CD4-positive, CD25-positive, alpha-beta regulatory T cell (primary cell): Measurements from ENCODE around the gene GPX2. TPM values are rescaled to one million over a fixed set of nuclear protein-coding genes. Genes with fewer than 3 reads are reported as not detected.

Experiments
- ATAC-seq, 2 donors: fragments of 150-1000 bp; cut with Tn5 transposase; one replicate each; pipeline ENCODE4 v1.10.0; 2021; ENCODE audit warnings: low read depth in 2 of 2, moderate number of reproducible peaks in 2 of 2, moderate library complexity in 1 of 2
- DNase-seq, 3 donors: peaks; one replicate each; pipeline versions ENCODE4 v3.0.0 to v3.0.0-alpha.2; 2012 to 2022; ENCODE audit warnings: mixed read lengths in 1 of 3
- H3K27ac ChIP-seq: one replicate; pipeline ENCODE4 v1.7.0; 2013; ENCODE audit warnings: mild to moderate bottlenecking, low read length; ENCODE audit not compliant: insufficient read depth, poor library complexity, severe bottlenecking
- H3K27me3 ChIP-seq: one replicate; pipeline ENCODE4 v1.7.0; 2013; ENCODE audit warnings: low read length; ENCODE audit not compliant: control insufficient read depth, insufficient read depth
- H3K36me3 ChIP-seq: one replicate; pipeline ENCODE4 v1.7.0; 2013; ENCODE audit warnings: mild to moderate bottlenecking, low read length, moderate library complexity; ENCODE audit not compliant: control insufficient read depth, insufficient read depth
- H3K4me1 ChIP-seq: 2 replicates; pipeline ENCODE4 v1.7.0; 2013; ENCODE audit warnings: mild to moderate bottlenecking, low read length; ENCODE audit not compliant: insufficient read depth, control insufficient read depth, poor library complexity, severe bottlenecking
- H3K4me3 ChIP-seq: one replicate; pipeline ENCODE4 v1.7.0; 2013; ENCODE audit warnings: low read depth, mild to moderate bottlenecking, low read length, moderate library complexity
- H3K9me3 ChIP-seq, 2 experiments: 1 replicate in 1 of 2; 2 replicates in 1 of 2; pipeline ENCODE4 v1.7.0; 2013; ENCODE audit warnings: low read length in 2 of 2, mild to moderate bottlenecking in 1 of 2, moderate library complexity in 1 of 2; ENCODE audit not compliant: control insufficient read depth in 2 of 2
- H3K27ac Mint-ChIP-seq, 3 donors: one replicate each; pipeline ENCODE4 v1.8.0; 2020 to 2022; ENCODE audit warnings: mild to moderate bottlenecking in 3 of 3, mixed read lengths in 3 of 3, moderate library complexity in 2 of 3
- H3K27me3 Mint-ChIP-seq: one replicate; pipeline ENCODE4 v1.8.0; 2022; ENCODE audit warnings: mild to moderate bottlenecking, mixed read lengths
- H3K36me3 Mint-ChIP-seq: one replicate; pipeline ENCODE4 v1.8.0; 2020; ENCODE audit warnings: mixed read lengths
- H3K4me1 Mint-ChIP-seq, 4 donors: one replicate each; pipeline ENCODE4 v1.8.0; 2020 to 2022; ENCODE audit warnings: mixed read lengths in 4 of 4, mild to moderate bottlenecking in 1 of 4
- H3K4me3 Mint-ChIP-seq, 4 donors: one replicate each; pipeline ENCODE4 v1.8.0; 2020 to 2022; ENCODE audit warnings: mild to moderate bottlenecking in 4 of 4, mixed read lengths in 4 of 4, moderate library complexity in 3 of 4
- H3K9me3 Mint-ChIP-seq, 7 donors: one replicate each; pipeline ENCODE4 v1.8.0; 2020 to 2022; ENCODE audit warnings: mixed read lengths in 7 of 7, mild to moderate bottlenecking in 3 of 7, moderate library complexity in 2 of 7
- polyA plus RNA-seq, 4 donors: library from polyadenylated mRNA; unstranded; fragments of 300-500 nt; fragmentation: Illumina TruSeq; gene quantifications; one replicate each; pipeline ENCODE4 v1.2.3, GENCODE V29; 2021
- total RNA-seq: library from RNA; stranded (reverse); gene quantifications from one replicate; pipeline ENCODE4 v1.2.3, GENCODE V29; 2022

The GPX2 gene
- total and polyA plus RNA-seq, 5 donors from 2014 or later: 0.54 to 0.94 TPM; not detected in 3

- H3K9me3 ChIP-seq: no peaks in the 10 kb centered on the region
- DNase-seq (no peak), ATAC-seq (no peak)
- Mint-ChIP-seq H3K27me3 (no peaks in the 10 kb centered on the region), H3K36me3 (peaks cover 8% of the 10 kb centered on the region), H3K9me3 (peaks cover 0 to 1% (median 0%) of the 10 kb centered on the region in 7 donors), H3K4me3 (no peak overlapping the region), H3K4me1 (peaks cover 0 to 6% (median 4%) of the 10 kb centered on the region in 4 donors), H3K27ac (no peak overlapping the region)
- no peaks in the 10 kb centered on the region for H3K4me1 ChIP-seq
- H3K27me3 ChIP-seq: no peaks in the 10 kb centered on the region
- H3K4me3 ChIP-seq: no peak overlapping the region
- peaks cover 8% of the 10 kb centered on the region for H3K36me3 ChIP-seq
- no peak overlapping the region for H3K27ac ChIP-seq
Observed at GRCh38 chr14:64958201-64958600, 15.7 kb upstream of the GPX2 start.

GRCh38 chr14:64956697-64957406 lies 14.3 kb upstream of the GPX2 start:
- H3K36me3 Mint-ChIP-seq: peaks cover 11% of the 10 kb centered on the region
- DNase-seq (no peak), ATAC-seq (no peak)
- Histone ChIP-seq H3K4me3 (no peak overlapping the region), H3K4me1 (no peaks in the 10 kb centered on the region), H3K36me3 (peaks cover 13% of the 10 kb centered on the region), H3K27ac (no peak overlapping the region), H3K27me3 (no peaks in the 10 kb centered on the region), H3K9me3 (no peaks in the 10 kb centered on the region)
- no peaks in the 10 kb centered on the region for H3K27me3 Mint-ChIP-seq
- H3K4me3 Mint-ChIP-seq: no peak overlapping the region
- H3K4me1 Mint-ChIP-seq: peaks cover 0 to 18% (median 8%) of the 10 kb centered on the region in 4 donors
- H3K27ac Mint-ChIP-seq: no peak overlapping the region
- H3K9me3 Mint-ChIP-seq: no peaks in the 10 kb centered on the region

- Mint-ChIP-seq H3K27ac (no peak overlapping the region), H3K4me1 (peaks cover 0 to 19% (median 7%) of the 10 kb centered on the region in 4 donors), H3K4me3 (peak overlapping the region in 1 of 4 donors; percentile 65), H3K9me3 (peaks cover 0 to 2% (median 0%) of the 10 kb centered on the region in 7 donors), H3K36me3 (peaks cover 23% of the 10 kb centered on the region), H3K27me3 (no peaks in the 10 kb centered on the region)
- H3K4me1 ChIP-seq: no peaks in the 10 kb centered on the region
- H3K4me3 ChIP-seq: no peak overlapping the region
- peaks cover 17% of the 10 kb centered on the region for H3K36me3 ChIP-seq
- H3K9me3 ChIP-seq: no peaks in the 10 kb centered on the region
- DNase-seq (no peak), ATAC-seq (no peak)
- no peak overlapping the region for H3K27ac ChIP-seq
- H3K27me3 ChIP-seq: no peaks in the 10 kb centered on the region
Observed at GRCh38 chr14:64955297-64955696, 12.8 kb upstream of the GPX2 start.

- Mint-ChIP-seq H3K4me1 (peaks cover 0 to 19% (median 6%) of the 10 kb centered on the region in 4 donors), H3K27me3 (no peaks in the 10 kb centered on the region), H3K36me3 (peaks cover 28% of the 10 kb centered on the region), H3K4me3 (no peak overlapping the region), H3K27ac (peak overlapping the region in 2 of 3 donors; percentile 2 to 52), H3K9me3 (peaks cover 0 to 2% (median 0%) of the 10 kb centered on the region in 7 donors)
- Histone ChIP-seq H3K27me3 (no peaks in the 10 kb centered on the region), H3K4me3 (no peak overlapping the region), H3K36me3 (peaks cover 17% of the 10 kb centered on the region), H3K4me1 (no peaks in the 10 kb centered on the region), H3K9me3 (no peaks in the 10 kb centered on the region), H3K27ac (no peak overlapping the region)
- no peak for ATAC-seq
- DNase-seq: no peak
Observed at GRCh38 chr14:64954491-64955240, 12.1 kb upstream of the GPX2 start.

GRCh38 chr14:64953661-64954060 lies 11.1 kb upstream of the GPX2 start:
- no peak overlapping the region for H3K27ac ChIP-seq
- DNase-seq (no peak), ATAC-seq (no peak)
- H3K4me1 ChIP-seq: no peaks in the 10 kb centered on the region
- no peak overlapping the region for H3K4me3 Mint-ChIP-seq
- no peaks in the 10 kb centered on the region for H3K9me3 ChIP-seq
- H3K36me3 Mint-ChIP-seq: peaks cover 34% of the 10 kb centered on the region
- no peak overlapping the region for H3K4me3 ChIP-seq
- peaks cover 0 to 22% (median 7%) of the 10 kb centered on the region in 4 donors for H3K4me1 Mint-ChIP-seq
- no peaks in the 10 kb centered on the region for H3K27me3 Mint-ChIP-seq
- peaks cover 0 to 2% (median 0%) of the 10 kb centered on the region in 7 donors for H3K9me3 Mint-ChIP-seq
- peaks cover 20% of the 10 kb centered on the region for H3K36me3 ChIP-seq
- no peaks in the 10 kb centered on the region for H3K27me3 ChIP-seq
- H3K27ac Mint-ChIP-seq: no peak overlapping the region

- DNase-seq (no peak), ATAC-seq (no peak)
- Mint-ChIP-seq H3K27ac (peak overlapping the region in 1 of 3 donors; percentile 1), H3K36me3 (peaks cover 38% of the 10 kb centered on the region), H3K4me1 (peaks cover 0 to 23% (median 8%) of the 10 kb centered on the region in 4 donors), H3K27me3 (no peaks in the 10 kb centered on the region), H3K4me3 (no peak overlapping the region), H3K9me3 (peaks cover 0 to 2% (median 0%) of the 10 kb centered on the region in 7 donors)
- no peak overlapping the region for H3K27ac ChIP-seq
- no peak overlapping the region for H3K4me3 ChIP-seq
- no peaks in the 10 kb centered on the region for H3K9me3 ChIP-seq
- peaks cover 24% of the 10 kb centered on the region for H3K36me3 ChIP-seq
- H3K4me1 ChIP-seq: no peaks in the 10 kb centered on the region
- no peaks in the 10 kb centered on the region for H3K27me3 ChIP-seq
Observed at GRCh38 chr14:64953310-64953654, 10.7 kb upstream of the GPX2 start.

GRCh38 chr14:64952598-64953309 lies 10.2 kb upstream of the GPX2 start:
- Histone ChIP-seq H3K36me3 (peaks cover 25% of the 10 kb centered on the region), H3K27ac (no peak overlapping the region), H3K4me1 (no peaks in the 10 kb centered on the region), H3K9me3 (no peaks in the 10 kb centered on the region), H3K27me3 (no peaks in the 10 kb centered on the region), H3K4me3 (no peak overlapping the region)
- Mint-ChIP-seq H3K36me3 (peaks cover 38% of the 10 kb centered on the region), H3K27me3 (no peaks in the 10 kb centered on the region), H3K4me3 (no peak overlapping the region), H3K9me3 (peaks cover 0 to 2% (median 0%) of the 10 kb centered on the region in 7 donors), H3K27ac (peak overlapping the region; percentile 8 to 69 (median 42)), H3K4me1 (peaks cover 0 to 23% (median 8%) of the 10 kb centered on the region in 4 donors)
- ATAC-seq (no peak), DNase-seq (no peak)
